Limb (tissue), 2 donors: Measurements from ENCODE around the gene THAP7.
A peak's percentile ranks its signal among the peaks of the same experiment; 100 is the strongest.
"Not testable (repeated sequence)": the region's sequence is repeated elsewhere in the genome, so short reads cannot be mapped to it uniquely, and the experiment has no call there.

Experiments
- DNase-seq, 2 donors: peaks; one replicate each; pipeline ENCODE4 v3.0.0-alpha.2; 2016; ENCODE audit errors: extremely low spot score in 2 of 2

Gene THAP7, protein sequence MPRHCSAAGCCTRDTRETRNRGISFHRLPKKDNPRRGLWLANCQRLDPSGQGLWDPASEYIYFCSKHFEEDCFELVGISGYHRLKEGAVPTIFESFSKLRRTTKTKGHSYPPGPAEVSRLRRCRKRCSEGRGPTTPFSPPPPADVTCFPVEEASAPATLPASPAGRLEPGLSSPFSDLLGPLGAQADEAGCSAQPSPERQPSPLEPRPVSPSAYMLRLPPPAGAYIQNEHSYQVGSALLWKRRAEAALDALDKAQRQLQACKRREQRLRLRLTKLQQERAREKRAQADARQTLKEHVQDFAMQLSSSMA

DNA sequence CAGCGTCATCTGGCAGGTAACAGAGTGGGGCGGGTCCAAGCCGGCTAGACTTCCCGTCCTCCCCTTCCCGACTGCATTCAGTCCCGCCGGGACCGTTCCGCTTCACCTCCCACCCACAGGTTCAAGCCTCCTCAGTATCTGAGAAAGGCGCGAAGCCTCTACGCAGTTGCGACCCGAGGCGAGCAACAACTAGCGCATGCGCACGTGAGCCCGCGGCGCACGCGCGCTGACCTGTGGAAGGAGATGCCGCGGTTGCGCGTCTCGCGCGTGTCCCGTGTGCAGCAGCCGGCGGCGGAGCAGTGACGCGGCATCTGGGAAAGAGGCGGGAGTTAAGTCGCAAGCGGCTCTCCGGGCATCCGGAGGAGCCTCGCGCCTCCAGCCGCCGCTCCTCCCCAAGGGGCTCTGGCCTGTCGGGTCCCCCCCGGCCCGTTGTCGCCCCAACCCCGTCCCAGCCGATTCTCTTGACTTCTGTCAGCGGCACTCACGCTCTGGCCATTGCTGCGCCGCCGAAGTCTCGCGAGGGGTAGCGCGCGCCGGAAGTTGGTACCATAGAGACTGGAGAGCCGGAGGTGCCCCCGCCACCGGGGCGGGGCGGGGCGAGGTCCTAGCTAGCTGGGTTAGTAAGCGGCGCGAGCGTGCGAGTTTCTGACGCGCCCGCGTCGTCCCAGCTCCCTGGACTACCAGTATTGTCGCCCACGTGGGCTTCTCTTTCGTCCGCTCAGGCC is at the start of gene THAP7:
Gene THAP7 (minus strand): TSS at position 518 of the 725 bp plus-strand sequence. CDS start 207 bp downstream, at position 311.
- peak; percentile 94 to 98 for DNase-seq

DNA sequence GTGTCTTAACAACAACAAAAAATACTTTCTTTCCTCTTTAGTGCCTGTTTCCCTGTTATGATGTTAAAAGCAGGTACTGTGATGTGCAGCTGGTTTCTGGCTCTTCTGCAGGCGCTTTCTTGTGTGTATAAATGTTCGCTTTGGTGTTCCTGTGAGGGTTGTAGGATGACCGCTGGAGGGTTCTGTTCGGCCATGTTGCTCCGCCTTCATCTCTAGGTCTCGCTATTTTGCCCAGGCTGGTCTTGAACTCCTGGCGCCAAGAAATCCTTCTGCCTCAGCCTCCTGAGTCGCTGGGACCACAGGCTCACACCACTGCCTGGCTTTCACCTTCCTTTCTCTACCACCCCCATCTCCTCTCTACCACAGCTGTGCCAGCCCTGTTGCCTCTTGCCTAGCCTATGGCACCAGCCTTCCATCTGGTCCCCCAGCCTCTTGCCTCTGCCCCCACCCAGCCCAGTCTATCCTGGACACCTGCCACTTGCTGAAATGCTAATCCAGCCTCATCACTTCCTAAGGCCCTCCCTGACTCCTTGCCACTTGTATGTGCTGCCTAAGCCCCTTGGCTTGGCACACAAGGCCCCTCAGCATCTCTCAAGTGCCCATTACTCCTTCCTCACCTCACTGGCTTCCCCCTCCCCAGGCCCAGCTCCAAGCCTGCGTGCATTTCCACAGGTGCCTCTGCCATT is 49.4 kb upstream of the THAP7 start:
- no peak for DNase-seq

GRCh38 chr22:21048965-21049364 is 47.0 kb upstream of the THAP7 start:
- not testable (repeated sequence) for DNase-seq

DNA sequence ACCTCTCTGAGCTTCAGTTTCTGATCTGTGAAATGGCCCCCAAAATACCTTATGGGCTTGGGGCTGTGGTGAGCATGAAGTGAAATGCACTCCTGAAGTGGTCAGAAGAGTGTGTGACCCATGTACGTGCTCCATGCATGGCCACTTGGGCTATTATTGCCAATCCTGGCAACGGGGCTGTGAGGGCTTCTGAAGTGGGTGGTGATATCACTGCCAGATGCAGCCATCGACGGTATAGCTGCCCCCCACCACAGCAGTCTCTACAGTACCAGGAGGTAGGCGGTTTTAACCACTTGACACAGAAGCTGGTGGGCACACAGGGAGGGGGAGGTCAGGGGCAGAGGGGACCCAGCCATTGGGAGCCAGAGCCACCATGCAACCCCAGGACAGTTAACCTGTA is 46.5 kb upstream of the THAP7 start:
- DNase-seq, result not testable (repeated sequence)

GRCh38 chr22:21047730-21048129 is 45.8 kb upstream of the THAP7 start:
- DNase-seq, result no peak

GRCh38 chr22:21047035-21047661 is 45.2 kb upstream of the THAP7 start:
- DNase-seq, result no peak

DNA sequence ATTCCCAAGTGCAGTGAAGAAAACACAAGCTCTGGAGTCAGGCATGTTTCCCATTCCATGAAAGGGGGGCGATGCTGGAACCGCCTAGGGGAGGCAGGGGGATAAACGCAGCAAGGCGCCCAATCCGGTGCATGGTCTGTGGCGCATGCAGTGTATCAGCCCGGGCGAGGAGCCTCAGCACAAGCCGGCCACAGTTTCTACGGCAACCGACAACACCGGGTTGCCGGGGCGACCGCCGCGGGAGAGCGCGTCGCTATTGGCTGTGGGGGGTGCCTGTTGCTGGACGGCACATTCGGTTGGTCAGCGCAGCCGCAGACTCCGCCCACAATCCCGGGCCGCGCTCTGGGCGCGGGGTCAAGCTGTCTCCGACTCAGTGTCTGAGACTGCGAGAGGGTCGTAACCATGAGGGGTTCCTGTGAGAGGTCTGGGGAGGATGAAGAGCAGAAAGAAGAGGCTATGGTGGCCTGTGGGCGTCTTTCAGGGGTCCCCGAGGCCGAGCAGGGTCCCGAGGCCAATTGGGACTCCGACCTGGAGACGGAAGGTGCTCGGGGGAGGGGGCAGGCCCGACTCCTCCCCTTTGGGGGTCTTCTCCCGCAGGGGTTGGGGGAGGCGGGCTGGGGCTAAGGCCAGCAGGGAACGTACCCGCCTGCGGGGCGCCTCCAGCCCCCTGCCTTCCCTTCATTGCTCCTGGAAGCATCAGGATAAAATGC is 43.8 kb upstream of the THAP7 start, which contains the start of gene LRRC74B:
Gene LRRC74B (plus strand): TSS at position 362 of the 710 bp plus-strand sequence. CDS start 41 bp downstream, at position 403.
- DNase-seq, result peak; percentile 93 to 94

DNA sequence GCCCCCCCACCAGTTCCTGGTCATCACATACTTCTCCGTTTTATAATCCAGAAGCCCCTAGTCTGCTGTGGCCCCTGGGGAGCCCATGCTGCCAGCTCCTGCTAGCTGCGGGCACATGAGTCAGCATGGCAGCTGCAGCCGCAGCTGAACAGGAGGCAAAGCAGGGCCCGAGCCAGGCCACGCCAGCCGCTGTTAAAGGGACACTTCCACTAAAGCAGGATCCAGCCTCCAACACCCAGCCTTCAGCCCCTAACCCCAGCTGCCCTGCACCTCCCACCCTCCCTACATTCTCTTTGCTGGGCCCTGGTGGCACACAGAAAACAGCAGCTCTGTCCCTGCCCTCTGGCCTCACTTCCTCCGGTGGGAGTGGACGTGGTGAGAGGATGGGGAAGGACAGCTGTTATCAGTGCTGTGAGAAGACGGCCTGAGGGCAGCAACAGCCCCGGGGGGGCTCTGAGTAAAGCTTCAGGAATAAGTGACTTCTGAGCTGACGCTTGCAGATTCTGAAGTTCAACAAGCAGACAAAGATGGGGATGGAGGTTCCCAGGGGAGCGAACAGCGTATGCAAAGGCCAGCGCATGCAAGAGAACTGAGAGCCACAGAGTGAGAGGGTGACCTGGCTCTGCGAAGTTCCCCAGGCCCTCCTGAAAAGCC is 43.1 kb upstream of the THAP7 start:
- peak; percentile 8 to 53 for DNase-seq

GRCh38 chr22:21043860-21044535 is 42.1 kb upstream of the THAP7 start:
- DNase-seq, result no peak

- DNase-seq, result no peak
Observed at GRCh38 chr22:21042978-21043859, 41.3 kb upstream of the THAP7 start.

GRCh38 chr22:21041937-21042336 is 40.0 kb upstream of the THAP7 start:
- DNase-seq, result no peak

- DNase-seq, result not testable (repeated sequence)
Observed at GRCh38 chr22:21039158-21039557, 37.2 kb upstream of the THAP7 start.

DNA sequence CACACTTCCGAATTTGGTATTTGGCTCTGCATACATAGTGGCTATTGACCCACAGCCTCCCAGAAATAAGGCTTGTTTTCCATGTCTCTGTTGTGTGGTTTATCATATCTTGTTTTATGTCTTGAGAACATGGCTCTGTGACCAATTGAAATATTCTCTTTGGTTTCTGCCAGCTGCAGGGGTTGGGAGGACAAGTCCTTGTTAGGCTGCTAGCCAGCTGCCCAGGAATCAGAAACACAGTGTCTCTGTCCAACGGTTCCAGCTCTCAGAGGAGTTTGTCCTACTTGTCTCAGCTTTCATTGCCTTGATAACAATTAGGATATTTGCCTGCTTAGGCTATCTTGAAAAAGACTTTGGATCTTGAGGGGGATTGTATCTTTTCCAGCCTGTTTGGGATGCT is 36.5 kb upstream of the THAP7 start:
- no peak for DNase-seq

DNA sequence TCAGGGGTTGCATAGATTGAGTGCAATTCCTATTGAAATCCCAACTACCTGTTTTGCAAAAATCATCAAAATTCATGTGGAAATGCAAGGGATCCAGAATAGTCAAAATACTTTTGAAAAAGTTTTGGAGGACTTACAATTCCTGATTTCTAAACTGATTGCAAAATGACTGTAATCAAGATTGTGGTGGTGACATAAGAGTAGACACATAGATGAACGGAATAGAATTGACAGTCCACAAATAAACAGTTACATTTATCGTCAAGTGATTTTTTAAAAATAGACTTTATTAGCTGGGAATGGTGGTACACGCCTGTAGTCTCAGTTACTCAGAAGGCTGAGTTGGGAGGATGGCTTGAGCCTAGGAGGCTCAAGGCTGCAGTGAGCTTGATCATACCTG is 33.1 kb upstream of the THAP7 start:
- no peak for DNase-seq

DNA sequence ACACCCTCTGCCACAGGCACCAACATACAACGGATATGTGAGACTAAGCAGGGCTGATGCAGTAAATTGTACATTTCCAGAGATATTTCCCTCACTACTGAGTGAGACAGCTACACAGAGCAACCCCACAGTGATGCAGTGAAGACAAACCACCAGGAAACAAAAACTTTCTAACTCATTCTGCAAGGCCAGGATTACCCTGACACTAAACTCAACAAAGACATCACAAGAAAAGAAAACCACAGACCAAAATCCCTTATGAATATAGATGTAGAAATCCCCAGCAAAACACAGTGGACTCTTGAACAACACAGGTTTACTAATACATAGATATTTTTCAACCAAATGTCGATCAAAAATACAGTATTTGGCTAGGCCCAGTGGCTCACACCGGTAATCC is 32.0 kb upstream of the THAP7 start:
- DNase-seq, result no peak

DNA sequence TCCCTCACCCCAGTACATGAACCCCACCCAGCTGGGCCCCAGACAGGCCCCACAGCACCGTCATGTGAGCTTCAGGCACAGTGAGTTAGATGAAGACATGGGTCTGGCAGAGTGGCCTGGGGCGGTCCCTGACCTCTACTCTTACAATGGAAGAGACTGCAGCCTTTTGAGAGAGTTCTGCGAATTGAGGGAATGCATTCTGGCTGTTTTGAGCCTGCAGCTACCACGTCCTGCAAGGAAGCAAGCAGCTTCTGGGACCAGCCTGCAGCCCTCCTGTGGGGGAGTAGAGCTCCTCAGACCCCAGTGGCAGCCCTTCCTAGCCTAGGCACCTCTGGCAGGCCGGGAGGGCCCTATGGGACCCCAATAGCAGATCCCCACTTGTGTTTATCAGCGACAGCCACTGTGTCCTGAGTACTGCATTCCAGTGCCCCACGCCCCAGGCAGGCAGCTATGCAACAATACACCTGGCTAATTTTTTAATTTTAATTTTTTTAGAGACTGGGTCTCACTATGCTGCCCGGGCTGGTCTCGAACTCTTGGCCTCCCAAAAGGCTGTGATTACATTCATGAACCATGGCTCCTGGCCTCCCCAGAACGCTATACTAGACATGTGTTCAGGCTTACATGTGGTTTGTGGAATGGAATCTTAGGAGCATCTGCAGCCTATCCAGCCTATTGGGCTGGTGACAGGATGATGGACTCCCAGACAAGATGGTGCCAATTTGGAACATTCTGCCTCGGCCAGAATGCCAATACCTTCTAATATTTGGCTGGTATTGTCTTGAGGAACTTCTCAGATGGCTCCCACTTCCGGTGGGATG is 31.2 kb upstream of the THAP7 start:
- DNase-seq, result no peak

- DNase-seq, result peak in 1 of 2 donors; percentile 56
Observed at GRCh38 chr22:21032037-21032867, 30.3 kb upstream of the THAP7 start, which contains the start of gene SLC7A4. TSS of gene SLC7A4 (minus strand) at chr22:21032561. CDS start at chr22:21031812, 749 bp downstream.
